Endothelial cell of umbilical vein (primary cell): ENCODE data around the gene SEH1L.

Experiments
- POLR2A ChIP-seq: IDR thresholded peaks from 2 replicates; pipeline ENCODE4 v1.6.1; 2012; ENCODE audit warnings: low read depth, mild to moderate bottlenecking, control low read depth, low read length
- POLR2AphosphoS5 ChIP-seq: IDR thresholded peaks from 2 replicates; pipeline ENCODE4 v1.6.1; 2012; ENCODE audit warnings: low read depth, mild to moderate bottlenecking, control low read depth, low read length, moderate library complexity; ENCODE audit not compliant: insufficient read depth
- TF ChIP-seq, protein P1 (sequence below), 2 donors: IDR thresholded peaks; 1 replicate in 1 of 2; 2 replicates in 1 of 2; pipeline ENCODE4 v1.5.1; 2011; ENCODE audit warnings: low read length in 2 of 2, mild to moderate bottlenecking in 2 of 2, moderate library complexity in 2 of 2, control low read depth in 1 of 2, inconsistent platforms in 1 of 2, low read depth in 1 of 2; ENCODE audit not compliant: insufficient read depth in 1 of 2; ENCODE audit errors: extremely low read depth in 1 of 2

DNA sequence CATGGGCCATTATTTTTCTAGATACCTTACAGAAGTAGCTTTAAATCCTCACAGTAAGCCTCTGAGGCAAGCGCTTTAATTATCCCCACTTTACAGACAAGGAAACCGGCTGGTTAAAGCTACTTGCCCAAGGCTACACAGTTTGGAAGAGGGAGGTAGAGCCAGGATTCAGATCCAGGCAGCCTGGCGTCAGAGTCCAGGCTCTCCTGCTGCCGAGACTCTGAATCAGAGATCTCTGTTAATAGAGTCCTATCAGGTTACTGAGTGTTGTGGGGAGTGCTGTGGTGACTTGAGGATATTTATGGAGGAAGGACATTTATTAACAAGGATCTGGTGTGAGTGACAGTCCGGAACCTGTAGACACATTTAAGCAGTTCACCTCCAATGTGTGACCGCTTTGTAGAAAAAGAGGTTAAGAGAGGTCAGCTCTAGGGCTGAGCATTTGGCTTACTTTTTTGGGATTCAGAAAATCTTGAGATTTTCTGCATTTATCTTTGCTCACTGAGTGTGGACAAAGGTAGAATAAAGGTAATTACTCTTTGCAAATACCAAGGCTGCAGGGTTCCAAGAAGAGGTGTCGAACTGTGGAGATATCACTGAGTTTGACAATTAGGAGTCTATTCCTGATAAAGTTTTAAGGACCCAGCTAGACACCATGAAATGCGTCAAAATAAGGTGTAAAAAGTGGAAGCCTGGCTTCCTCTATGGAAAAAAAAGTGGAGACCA lies 41.7 kb downstream of the SEH1L start:
- no peak for TF ChIP-seq POLR2AphosphoS5
- TF ChIP-seq, protein P1, sequence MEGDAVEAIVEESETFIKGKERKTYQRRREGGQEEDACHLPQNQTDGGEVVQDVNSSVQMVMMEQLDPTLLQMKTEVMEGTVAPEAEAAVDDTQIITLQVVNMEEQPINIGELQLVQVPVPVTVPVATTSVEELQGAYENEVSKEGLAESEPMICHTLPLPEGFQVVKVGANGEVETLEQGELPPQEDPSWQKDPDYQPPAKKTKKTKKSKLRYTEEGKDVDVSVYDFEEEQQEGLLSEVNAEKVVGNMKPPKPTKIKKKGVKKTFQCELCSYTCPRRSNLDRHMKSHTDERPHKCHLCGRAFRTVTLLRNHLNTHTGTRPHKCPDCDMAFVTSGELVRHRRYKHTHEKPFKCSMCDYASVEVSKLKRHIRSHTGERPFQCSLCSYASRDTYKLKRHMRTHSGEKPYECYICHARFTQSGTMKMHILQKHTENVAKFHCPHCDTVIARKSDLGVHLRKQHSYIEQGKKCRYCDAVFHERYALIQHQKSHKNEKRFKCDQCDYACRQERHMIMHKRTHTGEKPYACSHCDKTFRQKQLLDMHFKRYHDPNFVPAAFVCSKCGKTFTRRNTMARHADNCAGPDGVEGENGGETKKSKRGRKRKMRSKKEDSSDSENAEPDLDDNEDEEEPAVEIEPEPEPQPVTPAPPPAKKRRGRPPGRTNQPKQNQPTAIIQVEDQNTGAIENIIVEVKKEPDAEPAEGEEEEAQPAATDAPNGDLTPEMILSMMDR (IDR thresholded peaks at IDR 0.05; ENCODE audit: extremely low read depth in 1 of 2, insufficient read depth in 1 of 2, low read depth in 1 of 2, low read length in 2 of 2): no peak
- TF ChIP-seq POLR2A: no peak
